ENCODE results near the gene SLC9A4. TPM values are rescaled to one million over a fixed set of nuclear protein-coding genes. Genes with fewer than 3 reads are reported as not detected.
"Not testable (repeated sequence)": the region's sequence is repeated elsewhere in the genome, so short reads cannot be mapped to it uniquely, and the experiment has no call there.

Gene SLC9A4
- total RNA-seq, 1 experiment from 2014 or later: not detected

DNA sequence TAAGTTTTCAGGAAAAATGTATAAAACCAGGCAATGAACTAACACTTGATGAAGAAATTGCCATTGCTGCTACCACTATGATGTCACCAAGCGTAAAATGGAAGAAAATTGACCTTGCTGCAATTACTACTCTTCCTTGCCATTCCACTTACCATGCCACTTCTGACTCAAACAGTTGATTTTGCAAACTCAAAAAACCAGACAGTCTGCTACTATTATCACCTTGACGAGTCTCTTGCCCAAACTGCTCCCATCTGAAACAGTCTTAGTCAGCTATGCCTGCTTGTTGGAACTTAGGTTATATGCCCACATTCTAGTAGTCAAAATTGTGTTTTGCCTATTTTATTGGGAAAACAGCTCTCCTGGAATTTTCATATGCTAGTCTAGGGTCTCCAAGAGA, 74.4 kb downstream of the SLC9A4 start:
- DNase-seq (ENCODE audit: low read depth): no peak

DNA sequence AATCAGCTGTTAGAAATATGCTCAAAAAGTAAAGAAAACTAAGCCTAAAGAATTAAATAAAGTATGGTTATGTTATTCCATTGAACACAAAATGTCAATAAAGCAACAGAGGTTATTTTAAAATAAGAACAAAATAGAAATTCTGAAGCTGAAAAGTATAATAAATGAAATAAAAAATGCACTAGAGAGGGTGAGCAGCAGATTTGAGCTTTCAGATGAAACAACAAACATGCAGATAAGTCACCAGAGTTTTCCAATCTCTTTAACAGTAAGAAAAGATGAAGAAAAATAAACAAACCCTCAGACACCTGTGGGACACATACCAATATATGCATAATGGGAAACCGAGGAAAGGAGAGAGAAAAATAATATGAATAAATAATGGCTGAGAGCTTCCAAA, 76.0 kb downstream of the SLC9A4 start:
- DNase-seq (ENCODE audit: low read depth): no peak

DNA sequence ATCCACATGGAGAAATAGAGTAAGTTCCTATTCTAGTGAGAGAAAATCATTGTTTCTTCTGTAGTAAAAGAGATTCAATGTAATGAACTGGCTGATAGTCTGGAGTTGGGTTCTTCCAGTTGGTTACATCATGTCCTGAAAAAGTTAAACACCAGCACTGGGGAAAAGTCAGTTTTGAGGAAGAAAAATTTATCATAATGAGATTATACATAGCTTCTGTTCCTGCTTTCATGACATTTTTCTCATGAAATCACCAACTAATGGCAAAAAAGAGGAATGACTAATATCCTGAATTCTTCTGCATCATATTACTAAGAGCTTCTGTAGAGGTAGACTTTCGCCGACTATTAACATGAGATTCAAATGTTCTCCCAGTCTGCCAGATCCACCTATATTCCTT, 77.1 kb downstream of the SLC9A4 start:
- no peak for DNase-seq (ENCODE audit: low read depth)

DNA sequence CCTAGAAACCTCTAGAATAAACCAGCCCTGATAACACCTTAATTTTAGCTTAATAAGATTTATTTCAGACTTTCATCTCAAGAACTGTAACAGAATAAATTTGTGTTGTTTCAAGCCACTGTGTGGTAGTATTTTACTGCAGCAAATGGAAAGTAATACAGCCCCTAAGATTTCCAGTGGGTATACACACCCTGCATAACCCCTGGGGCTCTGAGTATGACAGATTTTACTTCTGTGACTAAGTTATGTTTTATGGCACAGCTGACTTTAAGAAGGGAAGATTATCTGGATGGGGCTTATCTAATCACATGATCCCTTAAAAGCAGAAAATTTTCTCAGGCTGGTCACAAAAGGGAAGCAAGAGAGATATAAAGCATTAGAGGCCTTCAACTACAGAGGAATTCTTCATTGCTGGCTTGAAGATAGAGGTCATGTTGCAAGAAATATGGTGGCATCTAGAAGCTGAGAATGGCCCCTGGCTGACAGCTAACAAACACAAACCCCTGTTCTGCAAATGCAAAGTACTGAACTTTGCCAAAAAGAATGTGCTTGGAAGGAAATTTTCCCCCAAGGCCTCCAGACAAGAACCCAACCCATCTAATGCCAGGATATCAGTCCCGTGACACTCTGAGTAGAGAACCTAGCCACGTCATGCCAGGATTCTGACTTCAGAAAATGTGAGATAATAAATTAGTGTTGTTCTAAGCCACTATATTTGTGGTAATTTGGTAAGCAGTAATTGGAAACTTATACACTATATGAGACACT, 78.5 kb downstream of the SLC9A4 start:
- DNase-seq (ENCODE audit: low read depth): no peak

DNA sequence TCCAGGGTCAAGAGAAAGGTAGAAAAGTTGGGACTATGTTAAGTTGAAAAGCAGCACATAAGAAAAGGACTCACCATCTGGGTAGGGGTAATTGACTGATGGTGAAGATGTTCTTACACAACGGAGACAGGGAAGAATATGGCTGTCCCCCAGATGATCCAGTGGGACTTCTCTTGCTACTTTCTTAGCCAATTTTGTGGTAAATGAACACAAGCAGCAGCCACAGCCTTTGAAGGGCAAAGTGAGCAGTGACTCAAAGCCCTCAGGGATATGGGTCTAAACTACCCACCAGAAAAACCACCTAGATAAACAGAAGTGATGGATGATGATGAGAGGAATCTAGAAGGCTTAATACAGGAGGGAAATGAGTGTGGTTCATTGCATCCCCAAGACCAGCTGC, 80.6 kb downstream of the SLC9A4 start:
- DNase-seq (ENCODE audit: low read depth): peak; percentile 35

DNA sequence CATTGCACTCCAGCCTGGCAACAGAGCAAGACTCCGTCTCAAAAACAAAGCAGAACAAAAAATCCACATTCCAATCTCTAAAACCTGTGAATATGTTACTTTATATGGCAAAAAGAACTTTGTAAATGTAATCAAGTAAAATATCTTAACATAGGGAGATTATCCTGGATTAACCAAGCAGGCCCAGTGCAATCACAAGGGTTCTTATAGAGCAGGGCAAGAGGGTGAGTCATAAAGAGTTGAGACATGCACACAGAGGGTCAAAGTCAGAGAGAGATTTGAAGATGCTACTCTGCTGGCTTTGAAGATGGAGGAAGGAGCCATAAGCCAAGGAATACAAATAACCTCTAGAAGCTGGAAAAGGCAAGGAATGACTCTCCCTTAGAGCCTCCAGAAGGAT, 85.4 kb downstream of the SLC9A4 start:
- no peak for DNase-seq (ENCODE audit: low read depth)

DNA sequence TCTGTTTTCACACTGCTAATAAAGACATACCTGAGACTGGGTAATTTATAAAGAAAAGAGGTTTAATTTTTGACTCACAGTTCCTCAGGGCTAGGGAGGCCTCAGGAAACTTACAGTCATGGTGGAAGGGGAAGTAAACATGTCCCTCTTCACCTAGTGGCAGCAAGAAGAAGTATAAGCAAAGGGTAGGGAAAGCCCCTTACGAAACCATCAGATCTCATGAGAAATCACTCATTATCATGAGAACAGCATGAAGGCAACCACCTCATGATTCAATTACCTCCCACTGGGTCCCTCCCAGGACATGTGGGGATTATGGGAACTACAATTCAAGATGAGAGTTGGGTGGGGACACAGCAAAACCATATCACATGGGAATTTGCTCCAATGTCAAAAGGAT, 89.5 kb downstream of the SLC9A4 start:
- DNase-seq (ENCODE audit: low read depth): not testable (repeated sequence)

DNA sequence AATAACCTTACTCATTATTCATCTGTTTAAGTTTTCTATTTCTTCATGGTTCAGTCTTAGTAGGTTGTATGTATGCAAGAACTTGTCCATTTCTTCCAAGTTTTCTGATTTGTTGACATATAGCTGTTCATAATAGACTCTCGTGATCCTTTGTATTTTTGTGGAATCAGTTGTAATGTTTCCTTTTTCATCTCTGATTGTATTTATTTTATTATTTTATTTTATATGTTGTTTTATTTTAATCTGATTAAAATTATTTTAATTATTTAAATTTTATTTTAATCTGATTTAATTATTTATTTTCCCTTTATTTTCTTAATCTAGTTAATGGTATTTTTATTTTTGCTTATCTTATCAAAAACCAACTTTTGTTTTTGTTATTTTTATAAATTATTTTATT, 102.9 kb downstream of the SLC9A4 start:
- no peak for DNase-seq (ENCODE audit: low read depth)

DNA sequence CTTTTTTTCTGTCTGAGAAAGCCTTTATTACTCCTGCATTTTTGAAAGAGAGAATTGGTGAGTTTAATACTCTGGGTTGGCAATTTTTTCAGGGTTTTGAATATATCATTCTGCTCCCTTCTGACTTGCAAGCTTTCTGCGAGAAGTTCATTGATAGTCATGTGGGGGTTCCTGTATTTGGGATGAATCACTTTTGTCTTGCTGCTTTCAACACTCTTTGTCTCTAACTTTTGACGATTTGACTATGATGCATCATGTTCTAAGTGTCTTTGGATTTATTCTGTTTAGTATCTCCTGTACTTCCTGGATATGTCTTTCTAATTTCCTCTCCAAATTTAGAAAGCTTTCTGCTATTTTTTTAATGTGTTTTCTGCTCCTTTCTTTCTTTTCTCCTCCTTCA, 105.3 kb downstream of the SLC9A4 start:
- DNase-seq (ENCODE audit: low read depth): no peak

DNA sequence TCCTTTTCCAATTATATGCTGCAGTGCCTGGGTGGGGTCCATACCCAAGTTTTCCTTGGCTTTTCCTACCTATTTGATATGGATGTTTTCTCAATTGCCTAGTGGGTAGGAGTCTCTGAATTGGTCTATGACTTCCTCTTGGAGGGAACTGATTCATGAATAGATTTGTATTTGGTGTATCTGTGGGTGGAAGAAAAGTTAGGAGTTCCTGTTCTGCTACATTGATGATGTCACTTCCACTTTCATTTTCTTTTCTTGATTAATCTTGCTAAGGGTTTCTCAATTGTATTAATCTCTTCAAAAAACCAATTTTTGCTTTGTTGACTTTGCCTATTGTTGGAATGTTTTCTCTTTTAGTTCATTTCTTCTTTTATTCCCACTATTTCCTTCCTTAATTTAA, 108.9 kb downstream of the SLC9A4 start:
- DNase-seq (ENCODE audit: low read depth): no peak

DNA sequence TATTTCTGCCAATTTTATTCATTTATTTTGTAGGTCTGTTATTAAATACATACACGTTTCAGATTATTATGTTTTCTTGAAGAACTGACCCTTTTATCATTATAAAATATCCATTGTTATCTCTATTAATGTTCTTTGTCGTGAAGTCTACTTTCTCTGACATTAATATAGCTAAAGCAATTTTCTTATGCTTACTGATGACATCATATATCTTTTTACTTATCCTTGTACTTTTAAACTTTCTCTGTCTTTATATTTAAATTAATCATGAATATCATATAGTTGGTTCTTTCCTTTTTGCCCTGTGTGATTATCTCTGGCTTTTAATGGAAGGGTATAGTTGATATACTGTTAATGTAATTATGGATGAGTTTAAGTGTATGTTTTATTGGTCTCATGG, 109.8 kb downstream of the SLC9A4 start:
- no peak for DNase-seq (ENCODE audit: low read depth)

Other genes starting within 250 kb of the SLC9A4 start
- not detected in 2 replicates for gene IL1RL1, start 161.7 kb upstream of the SLC9A4 start, total RNA-seq (2014; rRNA removed; shearing (Covaris generic))
- 4.6 and 7.0 TPM in 2 replicates for gene IL18R1, start 117.4 kb upstream of the SLC9A4 start, total RNA-seq (2014; rRNA removed; shearing (Covaris generic))
- 0.12 TPM in 1 of 2 replicates, not detected in the other for gene IL18RAP, start 50.1 kb upstream of the SLC9A4 start, total RNA-seq (2014; rRNA removed; shearing (Covaris generic))
- gene SLC9A2, start 146.3 kb downstream of the SLC9A4 start, total RNA-seq (2014; rRNA removed; shearing (Covaris generic)): 0.92 and 1.5 TPM in 2 replicates

All from Daoy (cell line).